HepG2 (cell line): ENCODE results near the gene PTPRE. TPM values are rescaled to one million over a fixed set of nuclear protein-coding genes. Genes with fewer than 3 reads are reported as not detected.

Experiments
- CEBPZ ChIP-seq: IDR thresholded peaks from 2 replicates; pipeline ENCODE4 v1.6.1; 2012; ENCODE audit warnings: low read length, improper control_type of control experiment
- KLF13 ChIP-seq: sonication (generic); formaldehyde crosslinking; IDR thresholded peaks from 2 replicates; pipeline ENCODE4 v1.4.0; 2020; ENCODE audit warnings: mild to moderate bottlenecking, missing genetic modification reagents
- NCOA1 ChIP-seq: sonication (generic); formaldehyde crosslinking; IDR thresholded peaks from 2 replicates; pipeline ENCODE4 v1.9.0; 2021; ENCODE audit warnings: missing genetic modification reagents
- NFKB2 ChIP-seq: sonication (generic); formaldehyde crosslinking; IDR thresholded peaks from 2 replicates; pipeline ENCODE4 v1.4.0; 2020; ENCODE audit warnings: missing genetic modification reagents, borderline replicate concordance
- PHF20 ChIP-seq: sonication (generic); formaldehyde crosslinking; IDR thresholded peaks from 2 replicates; pipeline ENCODE4 v1.5.0; 2020; ENCODE audit warnings: mild to moderate bottlenecking, missing genetic modification reagents
- ZNF318 ChIP-seq: sonication (generic); formaldehyde crosslinking; IDR thresholded peaks from 2 replicates; pipeline ENCODE4 v1.4.0; 2020; ENCODE audit warnings: mild to moderate bottlenecking, missing genetic modification reagents
- ZNF530 ChIP-seq: sonication (generic); formaldehyde crosslinking; IDR thresholded peaks from 2 replicates; pipeline ENCODE4 v1.5.0; 2020; ENCODE audit warnings: low read depth, mild to moderate bottlenecking, missing genetic modification reagents
- ZNF687 ChIP-seq: sonication (generic); formaldehyde crosslinking; IDR thresholded peaks from 2 replicates; pipeline ENCODE4 v1.5.1; 2020; ENCODE audit warnings: mild to moderate bottlenecking, missing genetic modification reagents, moderate library complexity
- ZNF710 ChIP-seq: sonication (generic); formaldehyde crosslinking; IDR thresholded peaks from 2 replicates; pipeline ENCODE4 v1.5.0; 2020; ENCODE audit warnings: mild to moderate bottlenecking, missing genetic modification reagents, borderline replicate concordance
- ZNF879 ChIP-seq: sonication (generic); formaldehyde crosslinking; IDR thresholded peaks from 2 replicates; pipeline ENCODE4 v1.8.1; 2023; ENCODE audit warnings: missing genetic modification reagents
- polyA plus RNA-seq, 8 experiments: library from polyadenylated mRNA; depleted of rRNA in 3 of 8; stranded (reverse) in 7 of 8; unstranded in 1 of 8; fragments of >200 nt; fragmentation: Illumina TruSeq in 4 of 8; extraction: Trizol in 4 of 8; gene quantifications; 2 replicates each; pipeline versions ENCODE4 v1.2.1 to v1.2.3, GENCODE V29; 2011 to 2016; ENCODE audit warnings: low read depth in 4 of 8, missing spikeins in 1 of 8, mixed read lengths in 1 of 8; ENCODE audit not compliant: insufficient read depth in 1 of 8
- total RNA-seq, 5 experiments: library from RNA; depleted of rRNA; stranded (reverse); fragments of >200 nt; fragmentation: Illumina TruSeq; extraction: Trizol; gene quantifications; 2 replicates each; pipeline ENCODE4 v1.2.3, GENCODE V29; 2016; ENCODE audit warnings: low read depth in 1 of 5

PTPRE gene
- total and polyA plus RNA-seq, 2 of the 13 experiments (the other 11 are each of a cell fraction or from before 2014, with no cell fraction given), result 0.01 to 0.02 TPM

GRCh38 chr10:128125944-128126764, 219.3 kb downstream of the PTPRE start, which contains the start of gene MKI67 (continued):
- no peak for TF ChIP-seq PHF20 (CRISPR knock-in tag)
- no peak for TF ChIP-seq ZNF710 (CRISPR knock-in tag)
- TF ChIP-seq CEBPZ, result no peak
- no peak for TF ChIP-seq KLF13
- TF ChIP-seq ZNF530, result no peak
- peak; percentile 56 for TF ChIP-seq ZNF687 (CRISPR knock-in tag)
- TF ChIP-seq NCOA1 (CRISPR knock-in tag), result no peak
- TF ChIP-seq ZNF879 (CRISPR knock-in tag), result no peak
- no peak for TF ChIP-seq ZNF318 (CRISPR knock-in tag)
- TF ChIP-seq NFKB2, result no peak
